Endothelial cell of umbilical vein (primary cell): ENCODE data around the gene OVCH1. TPM values are rescaled to one million over a fixed set of nuclear protein-coding genes. Genes with fewer than 3 reads are reported as not detected.

Experiments used
- BruUV-seq: library from RNA; stranded (reverse); fragments of 400-500 nt; replicated peaks from 2 replicates; lab custom pipeline; 2021; lab: Mats Ljungman, UMichigan
- CTCF ChIA-PET: fragments of 300-600, 350-600 bp; sonication (Branson Sonifier 250); formaldehyde crosslinking; loops from one replicate; lab custom pipeline; 2021; ENCODE audit warnings: antibody characterized with exemption, inconsistent platforms; lab: Charles Lee
- POLR2A ChIA-PET: fragments of 300-600, 350-600 bp; sonication (Branson Sonifier 250); formaldehyde crosslinking; loops from one replicate; lab custom pipeline; 2021; ENCODE audit warnings: antibody characterized with exemption, inconsistent platforms; lab: Charles Lee
- DNase-seq: peaks from one replicate; pipeline ENCODE4 v3.0.0-alpha.2; 2011; ENCODE audit warnings: low read depth, low spot score
- FAIRE-seq: peaks from 2 replicates; lab custom pipeline; 2011; peaks lifted over from hg19 to GRCh38; lab: Jason Lieb, UNC
- H2AFZ ChIP-seq: 2 replicates; pipeline ENCODE4 v1.6.0; 2012; ENCODE audit warnings: low read depth, low read length, control low read depth, inconsistent platforms
- H3K27ac ChIP-seq: 2 replicates; pipeline ENCODE4 v1.5.1; 2011; ENCODE audit warnings: low read depth, mild to moderate bottlenecking, control low read depth, low read length, moderate library complexity; ENCODE audit not compliant: insufficient read depth
- H3K27me3 ChIP-seq, 2 experiments: 2 replicates each; pipeline versions ENCODE4 v1.6.0 to v1.6.1; 2011; ENCODE audit warnings: low read length in 2 of 2, mixed read lengths in 1 of 2; ENCODE audit not compliant: control insufficient read depth in 2 of 2, insufficient read depth in 2 of 2
- H3K36me3 ChIP-seq, 2 experiments: 2 replicates in 1 of 2; 3 replicates in 1 of 2; pipeline ENCODE4 v1.5.1; 2011; ENCODE audit warnings: low read length in 2 of 2, mild to moderate bottlenecking in 1 of 2, moderate library complexity in 1 of 2; ENCODE audit not compliant: control insufficient read depth in 2 of 2, insufficient read depth in 2 of 2; ENCODE audit errors: extremely low read depth in 1 of 2
- H3K4me1 ChIP-seq: 3 replicates; pipeline ENCODE4 v1.5.1; 2011; ENCODE audit warnings: mild to moderate bottlenecking, low read length; ENCODE audit not compliant: control insufficient read depth, insufficient read depth; ENCODE audit errors: extremely low read depth
- H3K4me2 ChIP-seq: 2 replicates; pipeline ENCODE4 v1.6.1; 2011; ENCODE audit warnings: low read length, control low read depth, mixed read lengths; ENCODE audit not compliant: insufficient read depth
- H3K4me3 ChIP-seq, 3 experiments: fragments of 200-600 bp in 1 of 3; sonication (generic), shearing (Covaris generic) in 1 of 3; replicated peaks in 1 of 3; 2 replicates each; pipeline ENCODE4 v1.5.1; 2011 to 2016; ENCODE audit warnings: control low read depth in 3 of 3, low read length in 3 of 3, mild to moderate bottlenecking in 2 of 3, inconsistent platforms in 1 of 3, low read depth in 1 of 3, moderate library complexity in 1 of 3; ENCODE audit not compliant: insufficient read depth in 1 of 3
- H3K79me2 ChIP-seq: 2 replicates; pipeline ENCODE4 v1.6.0; 2012; ENCODE audit warnings: low read length, inconsistent platforms; ENCODE audit not compliant: control insufficient read depth, insufficient read depth
- H3K9ac ChIP-seq: replicated peaks from 2 replicates; pipeline ENCODE3; 2011; ENCODE audit warnings: low read length, control low read depth; ENCODE audit not compliant: insufficient read depth; ENCODE audit errors: extremely low read depth
- H3K9me1 ChIP-seq: replicated peaks from 3 replicates; pipeline ENCODE4 v1.6.0; 2011; ENCODE audit warnings: mild to moderate bottlenecking, low read length; ENCODE audit not compliant: control insufficient read depth, insufficient read depth; ENCODE audit errors: extremely low read depth
- H3K9me3 ChIP-seq: replicated peaks from 2 replicates; pipeline ENCODE4 v1.5.1; 2012; ENCODE audit warnings: low read length, inconsistent platforms; ENCODE audit not compliant: control insufficient read depth, insufficient read depth
- H4K20me1 ChIP-seq: replicated peaks from 2 replicates; pipeline ENCODE3; 2011; ENCODE audit warnings: mild to moderate bottlenecking, low read length; ENCODE audit not compliant: control insufficient read depth, insufficient read depth; ENCODE audit errors: extremely low read depth
- EZH2 ChIP-seq: IDR thresholded peaks from 2 replicates; pipeline ENCODE4 v1.6.1; 2012; ENCODE audit warnings: borderline replicate concordance, low read depth, mild to moderate bottlenecking, moderate library complexity, low read length, inconsistent platforms; ENCODE audit not compliant: severe bottlenecking
- FOS ChIP-seq: IDR thresholded peaks from 2 replicates; pipeline ENCODE4 v1.6.1; 2011; ENCODE audit warnings: mild to moderate bottlenecking, low read length, moderate library complexity, borderline replicate concordance; ENCODE audit not compliant: insufficient read depth
- GATA2 ChIP-seq: IDR thresholded peaks from 2 replicates; pipeline ENCODE4 v1.7.0; 2011; ENCODE audit warnings: low read depth, mild to moderate bottlenecking, moderate library complexity, mixed read lengths, low read length; ENCODE audit not compliant: insufficient read length, insufficient read depth
- JUN ChIP-seq: IDR thresholded peaks from 2 replicates; pipeline ENCODE4 v1.6.1; 2011; ENCODE audit warnings: borderline replicate concordance, low read depth; ENCODE audit not compliant: insufficient read length, insufficient read depth
- MYC ChIP-seq: IDR thresholded peaks from one replicate; pipeline ENCODE4 v1.6.1; 2011; ENCODE audit warnings: mild to moderate bottlenecking, low read depth, low read length
- POLR2A ChIP-seq: IDR thresholded peaks from 2 replicates; pipeline ENCODE4 v1.6.1; 2012; ENCODE audit warnings: low read depth, mild to moderate bottlenecking, control low read depth, low read length
- POLR2AphosphoS5 ChIP-seq: IDR thresholded peaks from 2 replicates; pipeline ENCODE4 v1.6.1; 2012; ENCODE audit warnings: low read depth, mild to moderate bottlenecking, control low read depth, low read length, moderate library complexity; ENCODE audit not compliant: insufficient read depth
- dilution Hi-C: fragments of 300-500 bp; cut with MboI; formaldehyde crosslinking; loops from one replicate; pipeline ENCODE4 v1.15.0; 2019; ENCODE audit warnings: low sequenced_read_pairs; ENCODE audit not compliant: extremely low pct_ligation_motif_present
- intact Hi-C: fragments of 100-400 bp; cut with micrococcal nuclease; formaldehyde crosslinking; loops from one replicate; pipeline ENCODE4 v1.10.0; 2022
- polyA plus RNA-seq, 4 experiments: library from polyadenylated mRNA; depleted of rRNA in 3 of 4; stranded (reverse) in 3 of 4; unstranded in 1 of 4; fragments of >200 nt; gene quantifications; 2 replicates each; pipeline versions ENCODE4 v1.2.1 to v1.2.3, GENCODE V29; 2011 to 2012; ENCODE audit warnings: missing spikeins in 1 of 4
- total RNA-seq: library from RNA; stranded (reverse); gene quantifications from 2 replicates; pipeline ENCODE4 v1.2.3, GENCODE V29; 2021
- TF ChIP-seq, protein P1 (sequence below): IDR thresholded peaks from 2 replicates; pipeline ENCODE4 v1.6.1; 2011; ENCODE audit not compliant: insufficient read depth, insufficient read length
- TF ChIP-seq, protein P2 (sequence below), 2 donors: IDR thresholded peaks; 1 replicate in 1 of 2; 2 replicates in 1 of 2; pipeline ENCODE4 v1.5.1; 2011; ENCODE audit warnings: low read length in 2 of 2, mild to moderate bottlenecking in 2 of 2, moderate library complexity in 2 of 2, control low read depth in 1 of 2, inconsistent platforms in 1 of 2, low read depth in 1 of 2; ENCODE audit not compliant: insufficient read depth in 1 of 2; ENCODE audit errors: extremely low read depth in 1 of 2

Gene OVCH1
- total and polyA plus RNA-seq, 2 donors (not counting 3 experiments of a cell fraction or from before 2014, with no cell fraction given) = 0.01 TPM; not detected in 1

DNA sequence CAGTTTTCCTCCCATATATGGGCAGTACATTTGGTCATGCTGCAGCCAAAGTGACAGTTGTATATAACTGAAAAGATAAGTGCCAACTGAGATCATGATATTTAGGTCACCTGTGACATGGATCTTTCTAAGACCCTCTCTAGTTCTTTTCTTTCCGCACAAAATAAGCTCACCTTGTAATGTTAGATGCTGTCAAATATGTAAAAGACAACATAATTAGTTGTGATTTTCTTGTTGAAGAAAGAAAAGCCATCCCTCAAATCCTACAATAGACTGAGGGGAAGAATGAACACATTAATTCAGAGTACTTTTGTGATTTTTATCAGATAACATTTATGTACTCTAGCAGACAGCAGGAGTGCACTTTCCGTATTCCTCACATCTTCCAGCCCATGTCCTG is 37.4 kb downstream of the OVCH1 start:
- Histone ChIP-seq H3K9ac (no peak overlapping the region), H3K27ac (no peak overlapping the region), H3K27me3 (no peaks in the 10 kb centered on the region), H3K4me3 (no peak overlapping the region), H3K36me3 (no peaks in the 10 kb centered on the region), H3K4me1 (no peaks in the 10 kb centered on the region), H3K9me1 (no peaks in the 10 kb centered on the region), H3K4me2 (no peak overlapping the region), H2AFZ (no peak overlapping the region), H4K20me1 (no peaks in the 10 kb centered on the region), H3K9me3 (no peaks in the 10 kb centered on the region), H3K79me2 (no peaks in the 10 kb centered on the region)
- CTCF ChIA-PET = no interaction called here
- TF ChIP-seq, protein P1, sequence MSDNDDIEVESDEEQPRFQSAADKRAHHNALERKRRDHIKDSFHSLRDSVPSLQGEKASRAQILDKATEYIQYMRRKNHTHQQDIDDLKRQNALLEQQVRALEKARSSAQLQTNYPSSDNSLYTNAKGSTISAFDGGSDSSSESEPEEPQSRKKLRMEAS = no peak
- TF ChIP-seq MYC = no peak
- TF ChIP-seq FOS = no peak
- TF ChIP-seq, protein P2, sequence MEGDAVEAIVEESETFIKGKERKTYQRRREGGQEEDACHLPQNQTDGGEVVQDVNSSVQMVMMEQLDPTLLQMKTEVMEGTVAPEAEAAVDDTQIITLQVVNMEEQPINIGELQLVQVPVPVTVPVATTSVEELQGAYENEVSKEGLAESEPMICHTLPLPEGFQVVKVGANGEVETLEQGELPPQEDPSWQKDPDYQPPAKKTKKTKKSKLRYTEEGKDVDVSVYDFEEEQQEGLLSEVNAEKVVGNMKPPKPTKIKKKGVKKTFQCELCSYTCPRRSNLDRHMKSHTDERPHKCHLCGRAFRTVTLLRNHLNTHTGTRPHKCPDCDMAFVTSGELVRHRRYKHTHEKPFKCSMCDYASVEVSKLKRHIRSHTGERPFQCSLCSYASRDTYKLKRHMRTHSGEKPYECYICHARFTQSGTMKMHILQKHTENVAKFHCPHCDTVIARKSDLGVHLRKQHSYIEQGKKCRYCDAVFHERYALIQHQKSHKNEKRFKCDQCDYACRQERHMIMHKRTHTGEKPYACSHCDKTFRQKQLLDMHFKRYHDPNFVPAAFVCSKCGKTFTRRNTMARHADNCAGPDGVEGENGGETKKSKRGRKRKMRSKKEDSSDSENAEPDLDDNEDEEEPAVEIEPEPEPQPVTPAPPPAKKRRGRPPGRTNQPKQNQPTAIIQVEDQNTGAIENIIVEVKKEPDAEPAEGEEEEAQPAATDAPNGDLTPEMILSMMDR (IDR thresholded peaks at IDR 0.05; ENCODE audit: extremely low read depth in 1 of 2, insufficient read depth in 1 of 2, low read depth in 1 of 2, low read length in 2 of 2) = no peak
- no peak for TF ChIP-seq POLR2A
- no peak for TF ChIP-seq GATA2
- no peak for TF ChIP-seq JUN
- no peak for TF ChIP-seq POLR2AphosphoS5
- no peak for TF ChIP-seq EZH2
- no peak for FAIRE-seq
- dilution Hi-C loops (no loop called here), intact Hi-C loops (no loop called here)
- DNase-seq = no peak
- POLR2A ChIA-PET = no interaction called here
- BruUV-seq = no TSS peak
